K562 (cell line): ENCODE measurements around the gene ZCCHC24. TPM values are rescaled to one million over a fixed set of nuclear protein-coding genes. Genes with fewer than 3 reads are reported as not detected.
A peak's percentile ranks its signal among the peaks of the same experiment; 100 is the strongest.

Experiments used
- BHLHE40 ChIP-seq: IDR thresholded peaks from 2 replicates; pipeline ENCODE4 v1.6.1; 2011; ENCODE audit warnings: low read length, improper control_type of control experiment
- DEAF1 ChIP-seq: fragments of 450-650 bp; formaldehyde crosslinking; IDR thresholded peaks from 2 replicates; pipeline ENCODE4 v1.4.0; 2020; ENCODE audit warnings: mild to moderate bottlenecking, moderate library complexity
- FOXP1 ChIP-seq: sonication (generic); formaldehyde crosslinking; IDR thresholded peaks from 2 replicates; pipeline ENCODE4 v1.8.0; 2022; ENCODE audit warnings: mild to moderate bottlenecking, missing genetic modification reagents
- HBP1 ChIP-seq: fragments of 450-650 bp; formaldehyde crosslinking; IDR thresholded peaks from 2 replicates; pipeline ENCODE4 v1.4.0; 2022; ENCODE audit warnings: missing genetic modification characterization
- HINFP ChIP-seq: fragments of 450-650 bp; conservative IDR thresholded peaks from 2 replicates; pipeline ENCODE4 v1.6.1; 2016; ENCODE audit warnings: missing genetic modification characterization, low read depth, mild to moderate bottlenecking, control low read depth, missing compliant biosample characterization
- HMBOX1 ChIP-seq: sonication (generic); IDR thresholded peaks from 2 replicates; pipeline ENCODE4 v1.6.1; 2016
- MBD2 ChIP-seq: sonication (generic); IDR thresholded peaks from 2 replicates; pipeline ENCODE4 v1.6.1; 2016; ENCODE audit warnings: low read depth, borderline replicate concordance
- NR2C1 ChIP-seq, 2 experiments: fragments of 450-650 bp; IDR thresholded peaks; 2 replicates each; pipeline ENCODE4 v1.6.1; 2017; ENCODE audit warnings: mild to moderate bottlenecking in 2 of 2, antibody characterized with exemption in 1 of 2, inconsistent platforms in 1 of 2, missing compliant biosample characterization in 1 of 2, missing genetic modification characterization in 1 of 2
- NR4A1 ChIP-seq, 2 experiments: fragments of 250-450 bp in 1 of 2; fragments of 450-650 bp in 1 of 2; sonication (Bioruptor Pico) in 1 of 2; IDR thresholded peaks; 2 replicates each; pipeline versions ENCODE4 v1.4.0 to v1.6.1; 2016 to 2020; ENCODE audit warnings: mild to moderate bottlenecking in 2 of 2, missing compliant biosample characterization in 1 of 2, missing genetic modification characterization in 1 of 2, moderate library complexity in 1 of 2
- SIN3A ChIP-seq, 2 experiments: fragments of 150-350 bp in 1 of 2; IDR thresholded peaks; 2 replicates each; pipeline ENCODE4 v1.6.1; 2011 to 2016; ENCODE audit warnings: borderline replicate concordance in 2 of 2, low read depth in 2 of 2, low read length in 2 of 2, mild to moderate bottlenecking in 2 of 2, moderate library complexity in 2 of 2; ENCODE audit not compliant: control insufficient read depth in 1 of 2
- SMAD4 ChIP-seq: fragments of 250-450 bp; sonication (Bioruptor Pico); conservative IDR thresholded peaks from 2 replicates; pipeline ENCODE4 v1.8.0; 2021; ENCODE audit warnings: inconsistent platforms, mild to moderate bottlenecking, moderate library complexity
- TAL1 ChIP-seq: fragments of 450-650 bp; IDR thresholded peaks from 2 replicates; pipeline ENCODE4 v1.6.1; 2016; ENCODE audit warnings: mild to moderate bottlenecking
- TCFL5 ChIP-seq: fragments of 250-450 bp; sonication (Bioruptor Pico); conservative IDR thresholded peaks from 2 replicates; pipeline ENCODE4 v1.6.1; 2021; ENCODE audit warnings: mild to moderate bottlenecking, moderate library complexity, matching md5 sums
- ZNF785 ChIP-seq: fragments of 250-450 bp; sonication (Bioruptor Pico); IDR thresholded peaks from 2 replicates; pipeline ENCODE4 v1.4.0; 2020; ENCODE audit warnings: mild to moderate bottlenecking
- polyA plus RNA-seq, 8 experiments: library from polyadenylated mRNA; depleted of rRNA in 4 of 8; stranded (reverse) in 5 of 8; unstranded in 3 of 8; fragments of >200 nt; fragmentation: Nextera tagmentation in 2 of 8; fragmentation: Illumina TruSeq in 1 of 8; extraction: Ambion mirVana in 2 of 8; extraction: Trizol in 1 of 8; gene quantifications; 2 replicates each; pipeline versions ENCODE4 v1.2.1 to v1.2.3, GENCODE V29; 2011 to 2014; ENCODE audit warnings: inconsistent platforms in 1 of 8, missing spikeins in 1 of 8
- total RNA-seq, 7 experiments: library from RNA; depleted of rRNA in 6 of 7; stranded (reverse); fragments of >200 nt in 6 of 7; fragmentation: Illumina TruSeq in 2 of 7; extraction: Trizol in 2 of 7; gene quantifications; 2 replicates each; pipeline versions ENCODE4 v1.2.1 to v1.2.3, GENCODE V29; 2011 to 2021; ENCODE audit warnings: low replicate concordance in 1 of 7

Gene ZCCHC24
- total and polyA plus RNA-seq, 9 of the 15 experiments (the other 6 are each of a cell fraction or from before 2014, with no cell fraction given) = 0.84 to 11.0 (median 4.6) TPM

DNA sequence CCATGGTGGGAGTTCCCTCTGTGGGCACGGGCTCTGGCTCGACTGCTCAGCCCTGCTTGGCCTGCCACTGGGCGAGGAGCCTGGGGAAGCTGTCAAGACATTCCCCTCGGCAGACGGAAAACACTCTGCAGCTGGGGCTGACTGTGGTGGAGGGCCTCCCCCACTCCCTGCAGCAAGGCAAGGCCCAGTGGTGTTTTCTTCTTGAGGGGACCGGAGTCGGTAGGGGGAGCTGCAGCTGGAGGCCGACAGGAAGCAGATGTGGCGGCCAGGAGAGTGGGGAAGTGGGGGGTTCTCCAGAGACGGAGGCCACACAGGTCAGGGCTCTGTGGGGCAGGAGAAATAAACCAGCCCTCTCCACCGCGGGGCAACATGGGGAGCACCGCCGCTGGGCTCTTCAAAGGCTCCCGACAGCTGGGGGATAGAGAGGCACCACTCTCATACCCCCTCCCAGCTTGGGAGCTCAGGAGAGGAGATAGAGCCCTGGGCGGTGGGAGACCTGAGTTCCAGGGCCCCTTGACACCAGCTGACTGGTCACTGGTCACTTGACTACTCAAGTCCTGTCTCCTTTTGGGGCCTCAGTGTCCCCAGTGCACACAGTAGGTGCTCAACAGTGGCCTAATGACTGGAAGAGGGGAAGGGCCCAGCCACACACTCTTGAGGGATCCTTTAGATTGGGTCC lies 54.7 kb downstream of the ZCCHC24 start (continued):
- TF ChIP-seq HINFP (no peak), NR4A1 (CRISPR knock-in tag; IDR thresholded peaks at IDR 0.05) (no peak), NR4A1 (tag; IDR thresholded peaks at IDR 0.05) (0 out of 2 replicates have a peak, but pooled peaks have one; percentile 50), HBP1 (CRISPR knock-in tag) (no peak), HMBOX1 (no peak), BHLHE40 (0 out of 2 replicates have a peak, but pooled peaks have one; percentile 4), MBD2 (no peak), ZNF785 (no peak), DEAF1 (CRISPR knock-in tag) (peak; percentile 37; the same call in 1 of the 2 replicates), SIN3A (IDR thresholded peaks at IDR 0.05; ENCODE audit: borderline replicate concordance in 2 of 2, control insufficient read depth in 1 of 2, low read depth in 2 of 2, low read length in 2 of 2) (peak in 1 of 2 experiments; percentile 27; a peak in 1 of 4 replicates), SMAD4 (CRISPR knock-in tag) (peak; percentile 65; the same call in 1 of the 2 replicates), NR2C1 (IDR thresholded peaks at IDR 0.05) (peak; percentile 31; the same call in 1 of the 2 replicates), NR2C1 (tag; IDR thresholded peaks at IDR 0.05) (0 out of 2 replicates have a peak, but pooled peaks have one; percentile 43), TAL1 (peak; percentile 8; the same call in 1 of the 2 replicates), TCFL5 (CRISPR knock-in tag) (no peak), FOXP1 (CRISPR knock-in tag) (no peak)
